Stimulated activated CD8-positive, alpha-beta memory T cell treated with anti-CD3 and anti-CD28 coated beads, Interleukin-12 subunit alpha, Interleukin-12 subunit beta, amount 100 ng/mL, for 1 hour (primary cell): ENCODE results near the gene CCNL2.
A peak's percentile ranks its signal among the peaks of the same experiment; 100 is the strongest.
"Not testable (repeated sequence)": the region's sequence is repeated elsewhere in the genome, so short reads cannot be mapped to it uniquely, and the experiment has no call there.

ENCODE experiments used
- DNase-seq: peaks from one replicate; pipeline ENCODE4 v3.0.0-alpha.2; 2020; ENCODE audit warnings: low read depth

The CCNL2 gene

DNA sequence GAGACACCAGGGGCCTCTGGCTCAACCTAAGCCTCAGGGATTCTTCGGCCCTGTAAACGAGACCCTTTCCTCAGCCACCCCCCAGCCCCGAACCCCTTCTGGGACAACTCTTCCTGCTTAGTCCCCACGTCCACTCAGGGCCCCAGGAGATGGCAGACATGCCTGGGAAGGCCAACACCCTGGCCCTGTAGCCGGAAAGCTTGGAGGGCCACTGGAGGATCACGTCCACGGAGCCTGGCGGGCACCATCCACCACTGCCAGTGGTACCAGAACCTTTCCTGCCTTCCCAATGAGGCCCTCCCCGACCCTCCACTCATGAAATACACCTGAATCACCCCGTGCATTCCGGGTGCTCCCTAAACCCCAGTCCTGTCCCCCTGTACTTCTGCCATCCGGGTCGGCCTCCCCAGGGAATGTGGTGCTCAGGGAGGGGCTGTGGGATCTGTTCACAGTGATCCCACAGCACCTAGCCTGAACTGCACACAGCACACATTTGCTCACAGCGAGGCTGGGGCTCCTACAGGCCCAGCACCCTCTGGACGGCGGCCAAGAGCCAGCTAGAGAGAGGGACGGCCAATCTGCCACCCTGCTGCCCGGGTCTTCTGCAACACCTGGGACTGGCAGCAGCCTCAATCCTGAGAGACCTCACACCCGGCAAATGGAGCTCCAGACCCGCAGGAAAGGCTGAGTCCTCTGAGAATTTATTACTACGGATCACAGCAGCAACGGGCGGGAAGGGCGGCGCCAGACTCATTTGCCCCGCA lies 25.9 kb downstream of the CCNL2 start:
- DNase-seq, result no peak

DNA sequence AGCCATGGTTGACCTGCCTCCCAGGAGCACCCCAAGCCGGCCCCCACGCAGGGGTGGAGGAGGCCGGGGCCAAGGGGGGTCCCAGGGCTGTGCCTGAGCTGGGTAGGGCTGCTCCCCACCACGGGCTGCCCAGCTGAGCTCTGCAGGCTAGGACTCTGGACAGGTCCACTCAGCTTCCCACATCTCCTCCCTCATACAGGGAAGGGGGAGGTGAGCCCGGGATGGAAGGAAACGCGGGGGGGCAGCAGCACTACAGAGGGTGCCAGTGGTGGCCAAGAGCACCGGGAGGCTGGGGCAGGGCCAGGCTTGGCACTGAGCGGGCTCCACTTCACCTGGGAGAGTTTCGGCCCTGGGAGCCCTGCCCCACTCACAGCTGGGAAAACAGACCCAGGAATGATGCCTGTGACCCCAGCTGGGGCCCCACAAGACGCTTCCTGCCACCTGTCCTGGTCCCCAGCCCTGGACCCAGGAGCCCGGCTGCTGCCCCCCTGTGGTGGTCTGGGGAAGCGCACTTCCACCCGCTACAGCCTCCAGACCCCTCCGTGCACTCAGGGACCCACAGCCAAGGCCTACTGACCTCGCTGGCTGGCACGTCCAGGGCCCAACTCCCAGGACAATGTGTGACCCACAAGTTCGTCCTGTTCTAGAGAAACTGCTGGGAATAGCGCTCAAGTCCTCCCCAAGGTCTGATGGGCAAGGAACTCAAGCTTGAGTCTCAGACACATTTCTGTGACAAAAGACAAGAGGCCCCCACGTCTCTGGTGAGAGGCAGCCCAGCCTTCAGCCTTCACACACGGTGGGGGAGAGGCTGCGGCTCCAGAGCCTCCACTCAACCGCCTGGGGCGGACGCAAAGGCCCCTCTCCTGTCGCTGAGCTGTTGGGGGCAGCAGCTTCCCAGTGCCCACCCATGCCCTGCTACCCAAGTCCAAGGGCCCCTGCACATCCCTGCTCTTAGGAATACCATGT lies 27.1 kb downstream of the CCNL2 start:
- peak; percentile 55 for DNase-seq

DNA sequence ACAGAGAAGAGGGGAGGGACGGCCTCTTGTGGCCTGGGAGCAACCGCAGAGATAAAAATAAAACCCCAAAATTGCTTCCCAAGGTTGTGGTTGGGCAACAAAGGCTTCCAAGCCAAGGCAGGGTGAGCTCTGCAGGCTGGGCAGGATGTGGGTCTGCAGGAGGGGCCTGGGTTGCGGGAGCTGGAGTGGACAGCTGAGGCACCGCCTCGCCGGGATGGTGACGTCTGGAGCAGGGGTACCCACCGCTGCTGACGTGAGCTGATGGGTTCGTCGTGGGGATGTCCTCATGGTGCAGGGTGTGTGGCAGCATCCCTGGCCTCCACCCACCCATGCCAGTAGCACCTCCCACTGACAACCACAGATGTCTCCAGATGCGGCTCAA lies 27.8 kb downstream of the CCNL2 start:
- DNase-seq, result peak; percentile 34

DNA sequence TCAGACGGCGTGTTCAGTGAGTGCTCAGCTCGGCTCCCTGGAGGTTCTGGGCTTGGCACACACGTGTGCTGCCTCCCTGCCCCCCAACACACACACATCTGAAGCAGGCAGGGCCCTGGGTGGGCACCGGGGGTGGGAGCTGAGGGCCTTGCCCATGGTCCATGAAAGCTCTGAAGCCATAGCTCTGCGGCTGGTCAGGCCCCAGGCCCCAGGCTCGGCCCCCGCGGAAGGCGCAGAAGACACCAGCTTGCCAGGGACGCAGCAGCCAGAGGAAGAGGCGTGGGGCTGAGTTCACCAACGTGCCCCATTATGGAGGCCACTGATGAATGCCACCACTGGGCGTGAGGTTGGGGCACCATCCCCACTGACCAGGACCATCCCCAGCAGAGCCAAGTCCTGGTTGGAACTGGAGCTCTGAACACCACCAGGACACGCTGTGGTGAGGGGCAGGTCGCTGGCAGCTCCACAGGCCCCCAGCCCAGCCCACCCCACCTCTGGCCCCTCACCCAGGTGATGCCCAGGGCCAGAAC lies 28.3 kb downstream of the CCNL2 start:
- DNase-seq, result no peak

DNA sequence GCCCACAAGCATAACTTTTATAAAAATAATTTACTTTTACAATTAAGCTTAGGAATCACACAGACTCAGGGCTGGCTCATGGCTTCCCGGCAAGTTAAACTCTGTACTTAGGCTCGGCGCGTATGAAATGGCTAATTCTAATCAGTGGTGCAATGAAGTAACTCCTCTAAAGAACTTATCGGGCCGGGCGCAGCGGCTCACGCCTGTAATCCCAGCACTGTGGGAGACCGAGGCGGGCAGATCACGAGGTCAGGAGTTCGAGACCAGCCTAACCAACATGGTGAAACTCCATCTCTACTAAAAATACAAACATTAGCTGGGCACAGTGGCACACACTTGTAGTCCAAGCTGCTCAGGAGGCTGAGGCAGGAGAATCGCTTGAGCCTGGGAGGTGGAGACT lies 29.0 kb downstream of the CCNL2 start:
- DNase-seq, result not testable (repeated sequence)

DNA sequence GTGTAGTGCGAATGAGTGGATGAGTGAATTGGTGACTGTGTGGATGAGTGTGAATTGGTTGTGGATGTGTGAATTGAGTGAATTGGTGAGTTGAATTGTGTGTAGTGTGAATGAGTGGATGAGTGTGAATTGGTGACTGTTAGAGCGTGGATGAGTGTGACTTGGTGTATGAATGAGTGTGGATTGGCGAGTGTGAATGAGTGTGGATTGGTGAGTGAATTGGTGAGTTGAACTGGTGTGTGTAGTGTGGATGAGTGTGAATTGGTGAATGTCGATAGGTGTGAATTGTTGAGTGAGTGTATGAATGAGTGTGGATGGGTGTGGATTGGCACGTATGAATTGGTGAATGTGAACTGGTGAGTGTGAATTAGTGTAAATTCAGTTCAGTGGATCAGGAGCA lies 31.8 kb downstream of the CCNL2 start:
- DNase-seq, result no peak

DNA sequence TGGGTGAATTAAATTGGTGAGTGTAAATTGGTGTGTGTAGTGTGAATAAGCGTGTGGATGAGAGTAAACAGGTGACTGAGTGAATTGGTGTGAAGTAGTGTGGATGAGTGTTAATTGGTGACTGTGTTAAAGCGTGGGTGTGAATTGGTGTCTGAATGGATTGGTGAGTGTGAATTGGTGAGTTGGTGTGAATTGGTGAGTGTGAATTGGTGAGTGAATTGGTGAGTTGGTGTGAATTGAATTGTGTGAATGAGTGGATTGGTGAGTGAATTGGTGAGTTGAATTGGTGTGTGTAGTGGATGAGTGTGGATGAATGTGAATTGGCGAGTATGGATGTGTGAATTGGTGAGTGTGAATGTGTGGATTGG lies 32.5 kb downstream of the CCNL2 start:
- no peak for DNase-seq

DNA sequence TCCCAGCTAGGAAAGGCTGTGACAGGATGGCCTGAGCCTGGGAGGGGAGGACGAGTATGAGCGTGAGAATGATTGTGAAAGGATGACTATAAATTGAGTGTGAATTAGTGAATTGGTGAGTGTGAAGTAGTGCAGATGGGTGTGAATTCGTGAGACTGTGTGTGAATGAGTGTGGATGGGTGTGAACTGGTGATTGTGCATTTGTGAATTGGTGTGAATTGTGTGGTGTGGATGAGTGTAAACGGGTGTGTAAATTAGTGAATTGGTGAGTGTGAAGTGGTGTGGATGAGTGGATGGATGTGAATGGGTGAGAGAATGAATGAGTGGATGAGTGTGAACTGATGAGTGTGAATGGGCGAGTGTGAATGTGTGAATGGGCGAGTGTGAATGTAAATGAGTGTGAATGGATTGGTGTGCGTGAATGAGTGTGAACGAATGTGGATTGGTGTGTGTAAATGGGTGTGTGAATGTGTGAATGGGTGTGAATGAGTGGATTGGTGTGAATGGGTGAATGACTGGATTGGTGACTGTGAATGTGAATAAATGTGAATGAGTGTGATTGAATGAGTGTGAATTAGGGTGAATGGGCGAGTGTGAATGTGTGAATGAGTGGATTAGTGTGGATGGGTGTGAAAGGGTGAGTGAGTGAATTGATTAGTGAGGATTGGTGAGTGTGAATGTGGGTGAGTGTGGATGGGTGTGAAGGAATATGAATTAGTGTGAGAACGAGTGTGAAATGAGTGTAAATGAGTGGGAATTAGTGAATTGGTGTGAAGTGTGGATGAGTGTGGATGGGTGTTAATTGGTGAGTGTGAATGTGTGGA lies 33.0 kb downstream of the CCNL2 start:
- DNase-seq, result no peak

DNA sequence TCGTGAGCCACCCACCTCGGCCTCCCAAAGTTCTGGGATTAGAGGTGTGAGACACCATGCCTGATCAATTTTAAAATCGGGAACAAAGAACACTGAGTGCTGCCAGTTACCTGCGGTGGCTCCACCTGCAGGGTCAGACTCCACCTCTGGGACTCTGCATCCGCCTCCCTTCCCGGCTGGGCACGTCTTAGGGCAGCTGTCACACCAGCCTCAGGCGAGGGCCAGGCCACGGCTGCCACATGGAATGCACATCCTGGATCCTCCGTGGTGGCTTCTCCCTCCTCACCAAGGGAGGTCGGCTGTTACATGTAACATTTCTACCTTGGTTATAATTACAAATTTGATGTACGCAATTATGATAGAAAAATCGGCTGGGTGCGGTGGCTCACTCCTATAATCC lies 34.9 kb downstream of the CCNL2 start:
- DNase-seq, result no peak

DNA sequence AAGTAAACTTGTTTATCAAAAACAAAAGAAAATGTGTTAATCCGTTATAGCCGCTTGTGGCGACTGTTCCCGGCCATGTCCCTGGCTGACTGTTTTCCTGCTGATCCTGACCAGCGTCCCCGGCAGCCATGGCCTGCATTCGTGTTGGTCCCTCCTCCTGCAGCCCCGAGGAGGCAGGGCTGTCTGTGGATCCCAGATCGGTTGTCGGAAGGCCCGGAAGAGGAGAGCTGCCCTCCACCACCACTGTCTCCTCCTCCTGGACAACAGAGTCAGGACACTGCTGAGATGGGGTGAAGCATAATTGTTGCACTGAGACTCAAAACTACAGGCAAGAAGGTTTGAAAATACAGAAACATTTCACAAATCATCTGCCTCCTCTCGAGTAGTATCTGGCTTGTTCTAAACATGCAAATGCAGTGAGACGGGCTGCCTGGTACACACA lies 37.1 kb downstream of the CCNL2 start:
- DNase-seq, result no peak

DNA sequence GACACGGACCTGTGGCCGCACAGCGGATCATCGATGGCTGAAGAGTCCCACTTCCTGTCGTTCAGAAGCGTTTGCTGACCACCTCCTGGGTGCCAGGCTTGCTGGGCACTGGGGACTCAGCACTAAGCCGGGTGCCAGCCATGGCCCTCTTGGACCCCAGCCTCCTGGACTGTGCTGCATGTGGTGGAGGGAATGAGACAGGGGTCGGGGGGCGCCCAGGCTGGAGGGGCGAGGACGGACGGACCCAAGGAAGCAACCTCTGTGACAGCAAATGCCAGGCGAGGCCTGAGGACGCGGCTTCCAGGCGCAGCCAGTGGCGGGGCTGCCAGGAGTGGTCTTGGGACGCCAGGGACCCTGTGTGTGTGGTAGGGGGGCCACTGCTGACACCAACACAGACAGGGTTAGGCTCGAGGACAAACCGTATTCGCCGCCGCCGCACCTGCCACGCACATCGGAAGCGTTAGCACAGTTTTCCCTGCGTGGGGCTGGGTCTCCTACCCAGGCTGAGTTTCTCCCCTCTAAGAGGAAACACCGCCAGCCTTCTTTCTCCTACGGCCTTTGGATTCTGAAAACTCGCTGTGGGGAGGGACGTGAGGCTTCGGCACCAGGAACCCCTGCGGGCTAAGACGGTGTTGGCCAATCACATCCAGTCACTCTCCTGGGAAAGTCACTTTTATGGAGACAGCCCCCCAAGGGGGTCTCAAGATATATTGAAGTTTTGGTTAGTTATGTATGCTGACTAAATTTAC lies 37.7 kb downstream of the CCNL2 start:
- DNase-seq, result no peak

DNA sequence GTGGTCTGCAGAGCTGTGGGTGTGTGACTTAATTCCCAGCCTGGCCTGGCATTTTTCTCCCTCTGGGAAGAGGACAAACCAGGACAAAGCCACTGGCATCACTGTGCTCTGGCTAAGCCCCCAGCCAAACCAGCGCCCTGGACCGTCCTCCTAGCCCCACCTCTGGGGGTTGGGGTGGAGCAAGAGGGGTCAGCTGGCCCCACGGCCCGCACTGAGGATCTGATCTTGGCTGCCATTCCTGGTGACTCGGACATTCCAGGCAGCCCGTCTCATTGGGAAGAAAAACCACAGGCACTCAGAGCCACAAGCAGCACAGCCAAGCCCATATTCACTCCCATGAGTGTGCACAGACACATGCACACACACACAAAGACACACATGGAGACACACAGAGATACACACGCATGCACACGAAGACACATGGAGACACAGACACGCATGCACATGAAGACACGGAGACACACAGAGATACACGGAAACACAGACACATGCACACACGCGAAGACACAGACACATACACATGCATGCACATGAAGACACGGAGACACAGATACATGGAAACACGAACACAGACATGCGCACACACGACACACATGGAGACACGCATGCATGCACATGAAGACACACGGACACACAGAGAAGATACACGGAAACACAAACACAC lies 38.5 kb downstream of the CCNL2 start:
- no peak for DNase-seq

DNA sequence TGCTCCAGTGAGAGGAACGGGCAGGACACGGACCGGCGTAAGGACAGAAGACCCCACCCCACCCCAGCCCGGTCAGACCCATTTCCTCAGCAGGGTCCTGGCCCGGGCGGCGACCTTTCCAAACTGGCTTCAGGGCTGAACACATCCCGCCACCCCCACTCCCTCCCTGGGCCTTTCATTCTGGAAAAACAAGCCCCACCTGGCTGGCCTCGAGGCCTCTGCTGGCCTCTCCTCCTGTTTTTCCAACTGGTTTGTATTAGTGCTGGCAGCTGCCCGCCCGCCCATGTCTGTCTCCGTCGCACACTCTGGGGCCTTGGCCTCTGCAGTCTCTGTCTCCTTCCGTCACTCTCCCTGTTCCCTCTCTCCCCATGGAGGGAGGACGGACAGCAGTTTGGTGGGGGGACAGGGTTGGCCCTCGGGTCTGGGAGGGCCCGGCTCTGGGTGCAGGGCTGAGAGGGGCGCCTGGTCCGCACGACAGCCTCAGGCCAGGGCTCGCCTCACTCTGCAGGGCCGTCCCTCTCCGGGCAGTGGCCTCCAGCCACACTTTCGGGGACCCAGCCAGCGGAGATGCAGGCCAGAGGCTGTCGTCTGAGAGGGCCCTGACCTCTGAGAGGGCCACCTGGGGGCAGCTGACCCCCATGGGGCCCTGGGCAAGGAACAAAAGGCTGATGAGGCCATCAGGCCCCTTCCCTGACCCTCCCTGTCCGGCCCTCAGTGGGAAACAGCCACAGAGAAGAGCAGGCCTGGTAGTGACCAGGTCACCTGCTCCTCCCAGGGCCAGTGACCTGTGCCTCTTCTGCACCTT lies 39.3 kb downstream of the CCNL2 start:
- DNase-seq, result no peak

DNA sequence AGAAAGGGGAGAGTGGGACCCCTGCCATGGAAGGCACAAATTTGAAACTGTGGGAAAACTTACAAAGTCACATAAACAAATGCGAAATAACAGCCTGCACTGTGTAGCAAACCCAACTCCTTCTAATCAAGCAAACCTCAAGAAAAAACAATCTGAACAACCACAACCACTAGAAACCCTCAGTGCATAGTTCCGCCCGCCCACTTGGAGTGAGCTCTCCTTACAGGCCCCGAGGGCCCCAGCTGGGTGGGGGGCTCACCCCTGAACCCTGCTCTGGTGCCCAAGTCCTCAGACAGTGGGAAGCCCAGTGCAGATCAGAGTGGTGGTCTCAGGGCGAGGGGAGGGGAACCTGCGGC lies 39.8 kb downstream of the CCNL2 start:
- no peak for DNase-seq

DNA sequence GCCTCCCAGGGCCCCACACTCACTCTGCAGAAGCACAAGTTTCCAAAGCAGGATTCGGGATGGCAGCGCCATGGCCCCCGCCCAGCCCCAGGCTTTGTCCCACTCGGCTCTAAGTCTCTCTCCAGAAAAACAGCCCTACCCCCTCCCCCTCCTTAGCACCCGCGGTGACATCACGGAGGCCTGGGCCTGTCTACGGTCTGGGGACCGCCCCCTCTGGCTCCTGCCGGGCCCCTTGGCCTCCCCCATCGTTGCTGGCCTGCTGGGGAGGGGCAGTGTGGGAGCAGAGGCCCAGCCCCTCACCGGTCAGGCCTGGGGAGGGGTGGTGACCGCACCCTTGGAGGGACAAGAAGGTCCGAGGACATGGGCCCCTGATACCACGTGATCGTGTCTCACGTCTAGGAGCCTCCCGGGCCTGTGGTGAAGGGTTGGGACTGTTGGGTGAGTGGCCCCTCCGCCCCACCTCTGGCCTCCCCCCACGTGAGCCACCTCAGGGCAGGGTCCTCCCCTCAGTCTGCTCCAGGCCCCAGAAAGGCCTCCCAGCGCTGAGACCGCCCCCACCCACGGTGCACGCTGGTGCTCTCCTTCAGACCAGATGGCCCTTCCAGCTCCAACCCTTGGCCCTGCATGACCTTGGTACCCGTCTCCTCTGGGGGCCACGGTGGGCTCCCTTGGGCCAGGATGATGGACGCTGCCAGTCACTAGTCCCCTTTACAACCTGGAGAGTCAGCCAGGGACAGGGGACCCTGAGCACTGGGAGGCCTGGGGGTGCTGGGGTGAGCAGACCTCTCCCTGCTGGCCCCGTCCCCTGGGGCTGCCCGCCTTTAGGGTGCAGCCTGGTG lies 40.5 kb downstream of the CCNL2 start, which contains the start of gene MXRA8:
TSS of gene MXRA8 (minus strand) at position 123 of the 839 bp plus-strand sequence. CDS start at position 72, 51 bp downstream.
- DNase-seq, result no peak

DNA sequence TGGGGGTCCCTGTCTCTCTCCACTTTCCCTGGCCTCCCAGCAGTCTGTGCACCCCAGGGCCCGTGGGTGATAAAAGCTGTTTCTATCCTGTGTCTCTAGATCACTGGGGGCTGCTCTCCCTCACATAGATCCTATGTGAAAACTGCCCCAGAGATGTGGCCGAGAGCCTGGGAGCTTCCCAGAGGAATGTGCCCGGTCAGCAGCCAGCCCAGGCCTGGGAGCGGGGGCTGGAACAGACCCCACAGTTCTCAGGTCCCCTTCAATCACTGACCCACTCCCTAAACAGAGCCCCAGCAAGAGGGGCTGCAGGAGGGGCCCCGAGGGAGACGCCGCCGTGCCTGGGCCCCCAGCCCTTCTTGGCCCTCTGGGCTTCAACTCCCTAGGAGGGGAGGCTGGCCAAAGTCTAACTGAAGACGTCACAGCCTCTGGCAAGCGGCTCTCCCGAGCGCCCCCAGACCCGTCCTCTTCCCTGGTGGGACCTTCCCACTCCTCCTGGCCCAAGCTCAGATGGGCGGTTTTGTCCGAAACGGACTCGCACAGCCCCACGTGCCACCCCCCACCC lies 41.2 kb downstream of the CCNL2 start:
- no peak for DNase-seq

DNA sequence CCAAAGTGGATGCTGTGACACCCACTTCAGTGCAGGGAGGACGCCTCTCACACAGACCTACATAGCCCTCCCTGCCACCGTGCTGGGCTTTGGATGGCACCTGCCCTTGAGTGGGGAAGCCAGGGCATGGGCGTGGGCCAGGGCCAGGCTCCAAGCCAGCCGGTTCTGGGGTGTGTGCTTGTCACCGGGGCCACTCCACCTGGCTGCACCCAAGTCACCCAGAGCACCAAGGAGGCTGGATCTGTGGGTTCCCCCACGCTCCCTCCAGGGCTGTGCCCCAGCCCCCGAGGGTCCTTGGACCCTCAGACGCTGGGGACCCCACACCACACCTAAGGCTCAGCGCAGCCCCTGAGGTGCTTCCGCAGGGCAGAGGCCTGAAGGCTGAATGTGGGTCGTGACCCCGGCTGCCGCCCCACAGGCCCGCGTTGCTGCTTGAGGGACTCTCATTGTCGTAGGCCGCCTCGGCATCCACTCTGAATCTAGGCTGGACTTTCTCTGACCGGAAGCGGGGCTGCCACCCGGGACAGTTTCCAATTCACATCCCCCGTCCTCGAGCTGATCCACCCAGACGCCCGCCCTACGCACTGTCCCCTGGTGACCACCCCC lies 42.2 kb downstream of the CCNL2 start:
- no peak for DNase-seq

DNA sequence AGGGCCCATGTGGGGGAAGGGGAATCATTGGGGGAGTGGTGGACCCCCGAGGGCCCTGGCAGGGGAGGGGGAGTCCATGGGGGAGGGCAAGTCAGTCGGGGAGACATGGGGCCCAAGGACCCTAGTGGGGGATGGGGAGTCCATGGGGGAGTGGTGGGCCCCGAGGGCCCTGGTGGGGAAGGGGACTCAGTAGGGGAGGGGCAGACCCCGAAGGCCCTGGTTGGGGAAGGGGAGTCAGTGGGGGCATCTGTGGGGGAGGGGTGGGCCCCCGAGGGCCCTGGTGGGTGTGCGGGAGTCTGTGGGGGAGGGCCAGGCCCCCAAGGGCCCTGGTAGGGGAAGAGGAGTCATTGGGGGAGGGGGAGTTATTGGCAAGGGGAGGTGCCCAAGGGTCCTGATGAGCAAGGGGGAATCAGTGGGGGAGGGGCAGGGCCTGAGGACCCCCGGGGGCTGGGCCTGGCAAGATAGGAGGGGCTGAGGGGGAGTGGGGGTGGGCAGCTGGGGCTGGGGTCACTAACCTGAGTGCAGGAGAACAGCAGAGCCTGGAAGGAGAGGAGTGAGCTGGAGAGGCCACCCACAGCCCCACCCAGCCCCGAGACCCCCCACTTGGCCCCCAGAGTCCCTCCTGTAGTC lies 42.9 kb downstream of the CCNL2 start:
- DNase-seq, result no peak
